ENCODE data around the gene PRKD2. TPM values are rescaled to one million over a fixed set of nuclear protein-coding genes. Genes with fewer than 3 reads are reported as not detected.
A peak's percentile ranks its signal among the peaks of the same experiment; 100 is the strongest.

The PRKD2 gene
- total RNA-seq, 1 experiment from 2014 or later, result 30.4 TPM

DNA sequence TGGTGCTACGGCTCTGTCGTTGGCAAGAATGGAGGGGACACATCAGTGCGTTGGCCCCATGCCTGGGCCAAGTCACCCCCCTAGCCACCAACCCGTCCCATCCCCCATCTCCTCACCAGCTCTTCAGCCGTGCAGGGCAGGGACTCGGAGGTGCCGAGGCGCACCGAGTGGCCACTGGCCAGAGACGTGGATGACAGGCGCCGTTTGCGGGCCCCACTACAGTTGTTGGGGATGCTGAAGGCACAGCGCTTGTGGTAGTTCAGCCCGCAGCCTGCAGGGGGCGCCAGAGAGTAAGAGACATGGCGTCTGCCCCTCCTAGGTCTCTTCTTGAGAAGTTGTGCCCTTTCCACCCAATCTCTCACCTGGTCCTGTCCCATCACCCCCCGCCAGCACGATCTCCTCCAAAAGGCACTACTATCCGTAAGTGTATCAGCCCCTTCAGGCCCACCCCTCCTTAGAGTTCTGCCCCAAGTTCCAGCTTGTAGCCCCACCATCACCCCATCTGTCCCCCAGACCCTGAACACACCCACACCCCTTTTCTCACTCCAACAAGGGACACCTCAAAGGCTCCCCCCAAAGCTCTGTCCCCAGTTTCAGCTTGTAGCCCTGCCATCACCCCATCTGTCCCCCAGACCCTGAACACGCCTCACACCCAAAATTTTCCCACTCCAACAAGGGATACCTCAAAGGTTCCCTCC, 12.4 kb downstream of the PRKD2 start:
- no peaks in the 10 kb centered on the region for H3K9me3 Mint-ChIP-seq (ENCODE audit: unreplicated experiment)

DNA sequence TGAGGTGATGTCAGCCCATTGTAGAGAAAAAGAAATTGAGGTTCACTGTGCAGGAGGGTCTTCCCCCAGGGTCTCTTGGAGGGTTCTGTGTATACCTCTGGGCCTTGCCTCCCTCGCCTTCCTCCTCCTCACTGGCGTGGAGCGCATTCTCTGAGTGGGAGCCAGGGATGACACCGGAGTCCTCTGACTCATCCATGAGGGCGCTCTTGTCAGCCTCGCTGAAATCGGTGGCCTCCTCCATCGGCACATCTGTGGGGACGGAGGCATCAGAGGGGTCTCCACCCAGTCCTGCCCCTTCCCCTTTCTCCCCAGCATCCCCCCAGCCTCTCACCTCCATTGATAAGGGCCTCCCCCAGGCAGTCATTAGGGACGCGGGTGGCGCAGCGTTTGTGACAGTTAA, 16.2 kb downstream of the PRKD2 start:
- H3K9me3 Mint-ChIP-seq (ENCODE audit: unreplicated experiment), result no peaks in the 10 kb centered on the region
- H3K36me3 Mint-ChIP-seq (ENCODE audit: insufficient read depth, unreplicated experiment), result peaks cover 92% of the 10 kb centered on the region
- H3K27ac Mint-ChIP-seq (ENCODE audit: low read depth, unreplicated experiment), result no peak overlapping the region
- peaks cover 6% of the 10 kb centered on the region for H3K4me1 Mint-ChIP-seq (ENCODE audit: insufficient read depth, unreplicated experiment)
- DNase-seq (ENCODE audit: unreplicated experiment), result no peak
- CTCF ChIA-PET, result interaction anchor here (0.9 kb wide), 1 partner anchor 84 kb away, joined by 3 read pairs; no protein-coding TSS in a partner anchor
- intact Hi-C loops (cut with micrococcal nuclease), result no loop called here
- POLR2A ChIA-PET, result no interaction called here
- TF ChIP-seq, protein P1, sequence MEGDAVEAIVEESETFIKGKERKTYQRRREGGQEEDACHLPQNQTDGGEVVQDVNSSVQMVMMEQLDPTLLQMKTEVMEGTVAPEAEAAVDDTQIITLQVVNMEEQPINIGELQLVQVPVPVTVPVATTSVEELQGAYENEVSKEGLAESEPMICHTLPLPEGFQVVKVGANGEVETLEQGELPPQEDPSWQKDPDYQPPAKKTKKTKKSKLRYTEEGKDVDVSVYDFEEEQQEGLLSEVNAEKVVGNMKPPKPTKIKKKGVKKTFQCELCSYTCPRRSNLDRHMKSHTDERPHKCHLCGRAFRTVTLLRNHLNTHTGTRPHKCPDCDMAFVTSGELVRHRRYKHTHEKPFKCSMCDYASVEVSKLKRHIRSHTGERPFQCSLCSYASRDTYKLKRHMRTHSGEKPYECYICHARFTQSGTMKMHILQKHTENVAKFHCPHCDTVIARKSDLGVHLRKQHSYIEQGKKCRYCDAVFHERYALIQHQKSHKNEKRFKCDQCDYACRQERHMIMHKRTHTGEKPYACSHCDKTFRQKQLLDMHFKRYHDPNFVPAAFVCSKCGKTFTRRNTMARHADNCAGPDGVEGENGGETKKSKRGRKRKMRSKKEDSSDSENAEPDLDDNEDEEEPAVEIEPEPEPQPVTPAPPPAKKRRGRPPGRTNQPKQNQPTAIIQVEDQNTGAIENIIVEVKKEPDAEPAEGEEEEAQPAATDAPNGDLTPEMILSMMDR (IDR thresholded peaks at IDR 0.05; ENCODE audit: unreplicated experiment), result no peak
- H3K27me3 Mint-ChIP-seq (ENCODE audit: insufficient read depth, unreplicated experiment), result no peaks in the 10 kb centered on the region
- no TSS peak for BruUV-seq (replicated peaks)
- H3K4me3 Mint-ChIP-seq (ENCODE audit: unreplicated experiment), result no peak overlapping the region

More for the DNA sequence above, 12.4 kb downstream of the PRKD2 start:
- TF ChIP-seq, protein P1 (IDR thresholded peaks at IDR 0.05; ENCODE audit: unreplicated experiment), result peak; percentile 96
- peaks cover 90% of the 10 kb centered on the region for H3K36me3 Mint-ChIP-seq (ENCODE audit: insufficient read depth, unreplicated experiment)
- intact Hi-C loops (cut with micrococcal nuclease), result no loop called here
- no peak overlapping the region for H3K27ac Mint-ChIP-seq (ENCODE audit: low read depth, unreplicated experiment)
- peaks cover 6% of the 10 kb centered on the region for H3K4me1 Mint-ChIP-seq (ENCODE audit: insufficient read depth, unreplicated experiment)
- ChIA-PET CTCF (interaction anchor here (0.6 to 2.8 kb wide), 32 partner anchors 9 to 575 kb away, joined by 3 to 27 read pairs (median 3); partner anchors contain the start of genes CALM3 and DACT3), POLR2A (interaction anchor here (1.1 to 1.3 kb wide), 2 partner anchors 9 to 13 kb away, joined by 3 to 6 read pairs; no protein-coding TSS in a partner anchor)
- no peaks in the 10 kb centered on the region for H3K27me3 Mint-ChIP-seq (ENCODE audit: insufficient read depth, unreplicated experiment)
- H3K4me3 Mint-ChIP-seq (ENCODE audit: unreplicated experiment), result no peak overlapping the region
- peak; percentile 65 for DNase-seq (ENCODE audit: unreplicated experiment)
- BruUV-seq (replicated peaks), result no TSS peak

DNA sequence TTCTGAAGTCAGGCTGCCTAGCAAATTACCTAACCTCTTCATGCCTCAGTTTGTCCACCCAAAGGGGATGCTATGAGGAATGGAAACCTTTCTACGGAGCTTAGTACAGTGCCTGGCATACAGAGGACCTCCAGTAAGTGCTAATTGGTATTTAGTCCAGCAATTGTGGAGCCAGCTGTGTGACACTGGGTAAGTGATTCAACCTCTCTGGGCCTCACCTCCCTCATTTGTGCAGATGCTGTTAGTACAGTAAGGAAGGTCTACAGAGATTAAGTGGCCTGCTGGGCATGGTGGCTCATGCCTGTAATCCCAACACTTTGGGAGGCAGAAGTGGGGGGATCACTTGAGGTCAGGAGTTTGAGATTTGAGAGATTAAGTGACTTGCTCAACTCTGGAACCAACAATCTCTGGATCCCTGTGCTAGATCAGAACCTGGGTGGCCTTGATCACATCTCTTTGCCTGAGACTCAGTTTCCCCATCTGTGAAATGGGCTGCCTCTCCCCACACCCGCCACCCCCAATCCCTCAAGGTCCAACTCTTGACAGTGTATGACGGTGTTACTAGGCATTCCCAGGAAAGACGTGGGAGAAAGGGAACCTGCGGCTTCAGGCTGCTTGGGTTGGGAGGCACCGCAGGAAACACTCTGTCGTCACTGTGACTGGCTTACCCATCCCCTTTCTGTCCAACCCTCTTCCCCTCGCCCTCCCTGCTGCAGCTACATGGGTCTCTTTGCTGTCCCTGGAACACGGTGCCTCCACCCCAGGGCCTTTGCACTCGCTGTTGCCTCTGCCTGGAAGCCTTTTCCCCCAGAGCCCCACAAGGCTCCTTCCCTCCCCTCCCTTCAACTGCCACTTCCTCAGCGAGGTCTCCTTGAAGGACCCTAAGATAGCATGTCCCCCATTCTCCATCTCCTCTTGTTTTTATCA, 18.3 kb downstream of the PRKD2 start:
- Mint-ChIP-seq H3K27ac (ENCODE audit: low read depth, unreplicated experiment) (no peak overlapping the region), H3K27me3 (ENCODE audit: insufficient read depth, unreplicated experiment) (no peaks in the 10 kb centered on the region), H3K36me3 (ENCODE audit: insufficient read depth, unreplicated experiment) (peaks cover 97% of the 10 kb centered on the region), H3K4me3 (ENCODE audit: unreplicated experiment) (no peak overlapping the region), H3K4me1 (ENCODE audit: insufficient read depth, unreplicated experiment) (no peaks in the 10 kb centered on the region), H3K9me3 (ENCODE audit: unreplicated experiment) (no peaks in the 10 kb centered on the region)
- no TSS peak for BruUV-seq (replicated peaks)
- TF ChIP-seq, protein P1 (IDR thresholded peaks at IDR 0.05; ENCODE audit: unreplicated experiment), result no peak
- intact Hi-C loops (cut with micrococcal nuclease), result no loop called here
- POLR2A ChIA-PET, result no interaction called here
- no peak for DNase-seq (ENCODE audit: unreplicated experiment)
- CTCF ChIA-PET, result interaction anchor here (0.6 kb wide), 2 partner anchors 36 to 37 kb away, joined by 3 to 4 read pairs; partner anchors contain the start of gene DACT3
